CD14-positive monocyte (primary cell): ENCODE measurements around the gene LDLRAD4. TPM values are rescaled to one million over a fixed set of nuclear protein-coding genes. Genes with fewer than 3 reads are reported as not detected.

Source experiments
- DNase-seq, 3 donors: peaks; one replicate each; pipeline ENCODE4 v3.0.0-alpha.2; 2011 to 2022
- H2AFZ ChIP-seq: 2 replicates; pipeline ENCODE4 v1.6.0; 2012; ENCODE audit warnings: mild to moderate bottlenecking, low read depth, low read length, inconsistent platforms; ENCODE audit not compliant: insufficient read depth, poor library complexity, severe bottlenecking
- H3K27ac ChIP-seq, 2 donors: 1 replicate in 1 of 2; 2 replicates in 1 of 2; pipeline ENCODE4 v1.5.1; 2012 to 2013; ENCODE audit warnings: low read length in 2 of 2, control low read depth in 1 of 2, inconsistent platforms in 1 of 2, low read depth in 1 of 2, mild to moderate bottlenecking in 1 of 2
- H3K27me3 ChIP-seq, 2 donors: one replicate each; pipeline versions ENCODE4 v1.6.0 to v1.6.1; 2011 to 2013; ENCODE audit warnings: low read length in 2 of 2; ENCODE audit not compliant: control insufficient read depth in 2 of 2, insufficient read depth in 2 of 2
- H3K36me3 ChIP-seq, 2 donors: replicated peaks in 1 of 2; 1 replicate in 1 of 2; 2 replicates in 1 of 2; pipeline versions ENCODE4 v1.5.1 to v1.6.1; 2012 to 2013; ENCODE audit warnings: low read length in 2 of 2, control low read depth in 1 of 2, inconsistent platforms in 1 of 2, mild to moderate bottlenecking in 1 of 2; ENCODE audit not compliant: insufficient read depth in 2 of 2, control insufficient read depth in 1 of 2
- H3K4me1 ChIP-seq, 2 donors: 1 replicate in 1 of 2; 2 replicates in 1 of 2; pipeline versions ENCODE4 v1.5.1 to v1.6.1; 2012 to 2013; ENCODE audit warnings: low read length in 2 of 2, control low read depth in 1 of 2, inconsistent platforms in 1 of 2, mild to moderate bottlenecking in 1 of 2, moderate library complexity in 1 of 2; ENCODE audit not compliant: insufficient read depth in 2 of 2, control insufficient read depth in 1 of 2
- H3K4me2 ChIP-seq: replicated peaks from 2 replicates; pipeline ENCODE3; 2012; ENCODE audit warnings: low read length, moderate library complexity, mild to moderate bottlenecking; ENCODE audit not compliant: poor library complexity, severe bottlenecking; ENCODE audit errors: extremely low read depth
- H3K4me3 ChIP-seq, 3 experiments: fragments of 200-600 bp in 1 of 3; sonication (generic) in 1 of 3; replicated peaks in 1 of 3; 1 replicate in 2 of 3; 2 replicates in 1 of 3; pipeline ENCODE4 v1.5.1; 2011 to 2013; ENCODE audit warnings: low read length in 3 of 3, mild to moderate bottlenecking in 3 of 3, control low read depth in 2 of 3, low read depth in 2 of 3, inconsistent platforms in 1 of 3, moderate library complexity in 1 of 3
- H3K79me2 ChIP-seq: 2 replicates; pipeline ENCODE4 v1.6.0; 2012; ENCODE audit warnings: mild to moderate bottlenecking, control low read depth, inconsistent platforms, low read length, moderate library complexity; ENCODE audit not compliant: insufficient read depth
- H3K9ac ChIP-seq: 2 replicates; pipeline ENCODE4 v1.6.0; 2017; ENCODE audit warnings: low read length, mild to moderate bottlenecking; ENCODE audit not compliant: insufficient read depth, poor library complexity, severe bottlenecking
- H3K9me3 ChIP-seq, 2 donors: replicated peaks in 1 of 2; 1 replicate in 1 of 2; 2 replicates in 1 of 2; pipeline versions ENCODE4 v1.5.1 to v1.6.1; 2012 to 2013; ENCODE audit warnings: low read length in 2 of 2, control low read depth in 1 of 2; ENCODE audit not compliant: control insufficient read depth in 1 of 2, insufficient read depth in 1 of 2
- H4K20me1 ChIP-seq: 2 replicates; pipeline ENCODE4 v1.6.0; 2012; ENCODE audit warnings: mild to moderate bottlenecking, low read length, control low read depth, moderate library complexity; ENCODE audit not compliant: insufficient read depth
- H3K27ac Mint-ChIP-seq, 7 donors: one replicate each; pipeline ENCODE4 v1.8.0; 2020; ENCODE audit warnings: mild to moderate bottlenecking in 7 of 7, mixed read lengths in 7 of 7, moderate library complexity in 6 of 7, inconsistent platforms in 2 of 7
- H3K27me3 Mint-ChIP-seq, 3 donors: one replicate each; pipeline ENCODE4 v1.8.0; 2021 to 2022; ENCODE audit warnings: low read depth in 3 of 3, mild to moderate bottlenecking in 3 of 3, mixed read lengths in 3 of 3, moderate library complexity in 3 of 3, inconsistent platforms in 1 of 3
- H3K36me3 Mint-ChIP-seq, 2 donors: one replicate each; pipeline ENCODE4 v1.8.0; 2020; ENCODE audit warnings: mixed read lengths in 2 of 2, inconsistent platforms in 1 of 2, mild to moderate bottlenecking in 1 of 2
- H3K4me1 Mint-ChIP-seq: one replicate; pipeline ENCODE4 v1.8.0; 2020; ENCODE audit warnings: mild to moderate bottlenecking, mixed read lengths
- H3K4me3 Mint-ChIP-seq, 2 donors: one replicate each; pipeline ENCODE4 v1.8.0; 2020; ENCODE audit warnings: mild to moderate bottlenecking in 2 of 2, mixed read lengths in 2 of 2, moderate library complexity in 1 of 2
- H3K9me3 Mint-ChIP-seq, 7 donors: one replicate each; pipeline ENCODE4 v1.8.0; 2020 to 2022; ENCODE audit warnings: mixed read lengths in 7 of 7, mild to moderate bottlenecking in 6 of 7, moderate library complexity in 6 of 7, inconsistent platforms in 2 of 7
- WGBS: methylation state at CpG from one replicate; pipeline ENCODE4 v1.1.5; 2013; ENCODE audit warnings: missing lambda C conversion rate; ENCODE audit not compliant: insufficient coverage; 5-methylcytosine and 5-hydroxymethylcytosine counted together
- intact Hi-C, 2 donors: fragments of 100-400 bp; cut with micrococcal nuclease; formaldehyde crosslinking; loops; one replicate each; pipeline versions ENCODE4 v1.15.0 to v1.15.1; 2023
- polyA plus RNA-seq, 3 donors: library from polyadenylated mRNA; depleted of rRNA in 1 of 3; unstranded in 2 of 3; stranded (reverse) in 1 of 3; fragments of 300-500 nt in 2 of 3; fragments of >200 nt in 1 of 3; fragmentation: Illumina TruSeq in 2 of 3; gene quantifications; 1 replicate in 2 of 3; 2 replicates in 1 of 3; pipeline ENCODE4 v1.2.3, GENCODE V29; 2012 to 2021
- TF ChIP-seq, protein P1 (sequence below): fragments of 200-600 bp; IDR thresholded peaks from one replicate; pipeline ENCODE4 v1.8.0; 2022; ENCODE audit warnings: antibody characterized with exemption, mild to moderate bottlenecking

LDLRAD4 gene
- polyA plus RNA-seq, 3 donors: 13.5 to 15.4 (median 13.8) TPM

DNA sequence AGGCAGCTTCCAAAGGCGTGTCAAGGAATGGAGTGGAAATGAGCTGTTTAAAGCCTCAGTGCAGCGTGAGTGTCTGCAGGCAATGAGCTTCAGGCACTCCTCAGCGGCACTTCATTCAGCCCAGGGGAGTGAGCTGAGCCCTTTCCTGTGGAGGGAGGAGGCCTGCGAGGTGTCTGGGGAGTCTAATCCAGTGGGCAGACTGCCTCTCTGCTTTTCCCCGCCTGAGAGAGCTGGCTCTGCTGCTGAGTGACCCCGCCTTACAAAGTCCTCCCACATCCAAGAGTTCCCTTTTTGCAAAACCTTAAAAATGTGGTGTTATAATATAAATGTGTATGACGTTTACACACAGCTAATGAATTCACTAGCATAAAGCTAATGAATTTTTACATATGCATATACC lies 7.0 kb upstream of the LDLRAD4 start:
- no peaks in the 10 kb centered on the region for H3K9me3 ChIP-seq
- H3K79me2 ChIP-seq: no peaks in the 10 kb centered on the region
- no peak overlapping the region for H3K9ac ChIP-seq
- H3K27me3 ChIP-seq: no peaks in the 10 kb centered on the region
- TF ChIP-seq, protein P1, sequence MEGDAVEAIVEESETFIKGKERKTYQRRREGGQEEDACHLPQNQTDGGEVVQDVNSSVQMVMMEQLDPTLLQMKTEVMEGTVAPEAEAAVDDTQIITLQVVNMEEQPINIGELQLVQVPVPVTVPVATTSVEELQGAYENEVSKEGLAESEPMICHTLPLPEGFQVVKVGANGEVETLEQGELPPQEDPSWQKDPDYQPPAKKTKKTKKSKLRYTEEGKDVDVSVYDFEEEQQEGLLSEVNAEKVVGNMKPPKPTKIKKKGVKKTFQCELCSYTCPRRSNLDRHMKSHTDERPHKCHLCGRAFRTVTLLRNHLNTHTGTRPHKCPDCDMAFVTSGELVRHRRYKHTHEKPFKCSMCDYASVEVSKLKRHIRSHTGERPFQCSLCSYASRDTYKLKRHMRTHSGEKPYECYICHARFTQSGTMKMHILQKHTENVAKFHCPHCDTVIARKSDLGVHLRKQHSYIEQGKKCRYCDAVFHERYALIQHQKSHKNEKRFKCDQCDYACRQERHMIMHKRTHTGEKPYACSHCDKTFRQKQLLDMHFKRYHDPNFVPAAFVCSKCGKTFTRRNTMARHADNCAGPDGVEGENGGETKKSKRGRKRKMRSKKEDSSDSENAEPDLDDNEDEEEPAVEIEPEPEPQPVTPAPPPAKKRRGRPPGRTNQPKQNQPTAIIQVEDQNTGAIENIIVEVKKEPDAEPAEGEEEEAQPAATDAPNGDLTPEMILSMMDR: no peak
- no peaks in the 10 kb centered on the region for H3K36me3 Mint-ChIP-seq
- H3K4me1 Mint-ChIP-seq: peaks cover 21% of the 10 kb centered on the region
- intact Hi-C loops: loop anchor here (10.0 kb wide), 4 partner anchors 243 to 413 kb away; no protein-coding TSS in a partner anchor
- no peak overlapping the region for H3K4me3 Mint-ChIP-seq
- H3K4me2 ChIP-seq: no peak overlapping the region
- no peak for DNase-seq
- WGBS: 70% methylated on average over 2 of the region's 7 CpGs
- peaks cover 16 to 18% of the 10 kb centered on the region in 2 donors for H3K4me1 ChIP-seq
- peaks cover 0 to 2% (median 0%) of the 10 kb centered on the region in 7 donors for H3K9me3 Mint-ChIP-seq
- H3K36me3 ChIP-seq: no peaks in the 10 kb centered on the region
- peaks cover 3% of the 10 kb centered on the region in 3 donors for H3K27me3 Mint-ChIP-seq
- no peak overlapping the region for H2AFZ ChIP-seq
- no peak overlapping the region for H3K27ac Mint-ChIP-seq
- no peak overlapping the region for H3K27ac ChIP-seq
- no peaks in the 10 kb centered on the region for H4K20me1 ChIP-seq
- H3K4me3 ChIP-seq: no peak overlapping the region

DNA sequence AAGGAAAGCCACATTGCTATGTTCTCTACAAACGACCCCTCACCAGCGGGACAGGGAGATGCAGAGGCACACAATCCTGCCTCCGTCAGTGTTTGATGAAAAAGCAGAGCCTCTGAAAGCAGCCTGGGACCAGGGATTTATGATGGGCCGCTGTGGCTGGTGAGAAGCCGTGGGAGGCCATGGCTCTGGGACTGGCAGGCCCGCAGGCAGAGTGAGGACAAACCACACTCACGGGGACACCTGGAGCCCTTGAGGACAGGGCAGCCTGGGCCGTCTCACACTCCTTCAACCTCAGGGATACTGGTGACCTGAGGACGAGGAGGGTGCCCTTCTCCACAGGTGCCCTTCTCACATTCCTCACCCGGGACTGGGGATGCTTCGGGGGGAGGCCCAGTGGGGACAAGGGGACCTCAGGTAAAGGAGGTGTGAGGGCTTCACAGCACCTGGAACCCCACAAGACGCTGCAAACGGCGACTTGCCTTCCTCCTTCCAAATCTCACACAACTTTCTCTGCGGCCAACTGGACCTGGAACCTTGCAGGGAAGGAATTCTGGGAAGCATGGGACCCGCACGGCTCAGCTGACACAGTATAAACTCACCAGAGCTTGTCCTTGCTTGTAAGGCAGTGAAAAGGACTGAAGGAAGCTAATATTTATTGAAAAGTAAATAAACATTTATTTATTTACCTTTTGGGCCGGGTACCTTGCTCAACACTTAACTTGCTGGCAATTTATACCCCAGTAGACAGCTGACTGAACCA lies 5.3 kb upstream of the LDLRAD4 start:
- WGBS: 98% methylated on average over 10 of the region's 18 CpGs

More for the DNA sequence above, 5.3 kb upstream of the LDLRAD4 start:
- H3K27me3 Mint-ChIP-seq: peaks cover 3 to 6% (median 3%) of the 10 kb centered on the region in 3 donors
- H3K4me1 ChIP-seq: peaks cover 23 to 24% of the 10 kb centered on the region in 2 donors
- no peak overlapping the region for H3K27ac ChIP-seq
- no peak overlapping the region for H3K27ac Mint-ChIP-seq
- peaks cover 0 to 2% (median 0%) of the 10 kb centered on the region in 7 donors for H3K9me3 Mint-ChIP-seq
- H3K9me3 ChIP-seq: no peaks in the 10 kb centered on the region
- H2AFZ ChIP-seq: no peak overlapping the region
- no peak for DNase-seq
- peaks cover 25% of the 10 kb centered on the region for H3K4me1 Mint-ChIP-seq
- H3K27me3 ChIP-seq: no peaks in the 10 kb centered on the region
- H3K4me3 ChIP-seq: no peak overlapping the region
- H3K36me3 Mint-ChIP-seq: no peaks in the 10 kb centered on the region
- TF ChIP-seq, protein P1: no peak
- no peaks in the 10 kb centered on the region for H3K36me3 ChIP-seq
- no peak overlapping the region for H3K4me3 Mint-ChIP-seq
- intact Hi-C loops: loop anchor here (10.0 kb wide), 4 partner anchors 242 to 412 kb away; no protein-coding TSS in a partner anchor
- H3K4me2 ChIP-seq: no peak overlapping the region
- H3K9ac ChIP-seq: no peak overlapping the region
- no peaks in the 10 kb centered on the region for H4K20me1 ChIP-seq
- H3K79me2 ChIP-seq: no peaks in the 10 kb centered on the region
